Esophagus squamous epithelium (tissue), 4 donors: ENCODE data around the gene SVOPL.

Experiments used
- POLR2A ChIP-seq, 4 donors: fragments of 450-650 bp; IDR thresholded peaks; one replicate each; pipeline ENCODE4 v1.6.1; 2017; ENCODE audit warnings: antibody characterized with exemption in 4 of 4, mild to moderate bottlenecking in 4 of 4, moderate library complexity in 3 of 4
- TF ChIP-seq, protein P1 (sequence below), 6 experiments: fragments of 450-650 bp in 4 of 6; fragments of 200-600 bp in 2 of 6; sonication (generic) in 2 of 6; IDR thresholded peaks; one replicate each; pipeline ENCODE4 v1.5.1; 2016 to 2019; ENCODE audit warnings: antibody characterized with exemption in 6 of 6, mild to moderate bottlenecking in 4 of 6, moderate library complexity in 4 of 6

DNA sequence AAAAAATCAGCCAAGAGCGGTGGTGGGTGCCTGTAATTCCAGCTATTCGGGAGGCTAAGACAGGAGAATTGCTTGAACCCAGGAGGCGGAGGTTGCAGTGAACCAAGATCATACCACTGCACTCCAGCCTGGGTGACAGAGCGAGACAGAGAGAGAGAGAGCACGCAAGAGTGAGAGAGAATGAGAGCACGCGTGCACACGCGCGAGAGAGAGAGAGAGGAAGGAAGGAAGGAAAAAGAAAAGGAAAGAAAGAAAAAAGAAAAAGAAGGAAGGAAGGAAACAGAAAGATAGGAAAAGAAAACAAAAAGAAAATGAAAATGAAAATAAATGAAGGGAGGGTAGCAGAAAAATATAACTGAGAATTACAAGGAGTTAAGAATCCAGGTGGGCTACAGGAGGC lies 82.7 kb downstream of the SVOPL start:
- TF ChIP-seq, protein P1, sequence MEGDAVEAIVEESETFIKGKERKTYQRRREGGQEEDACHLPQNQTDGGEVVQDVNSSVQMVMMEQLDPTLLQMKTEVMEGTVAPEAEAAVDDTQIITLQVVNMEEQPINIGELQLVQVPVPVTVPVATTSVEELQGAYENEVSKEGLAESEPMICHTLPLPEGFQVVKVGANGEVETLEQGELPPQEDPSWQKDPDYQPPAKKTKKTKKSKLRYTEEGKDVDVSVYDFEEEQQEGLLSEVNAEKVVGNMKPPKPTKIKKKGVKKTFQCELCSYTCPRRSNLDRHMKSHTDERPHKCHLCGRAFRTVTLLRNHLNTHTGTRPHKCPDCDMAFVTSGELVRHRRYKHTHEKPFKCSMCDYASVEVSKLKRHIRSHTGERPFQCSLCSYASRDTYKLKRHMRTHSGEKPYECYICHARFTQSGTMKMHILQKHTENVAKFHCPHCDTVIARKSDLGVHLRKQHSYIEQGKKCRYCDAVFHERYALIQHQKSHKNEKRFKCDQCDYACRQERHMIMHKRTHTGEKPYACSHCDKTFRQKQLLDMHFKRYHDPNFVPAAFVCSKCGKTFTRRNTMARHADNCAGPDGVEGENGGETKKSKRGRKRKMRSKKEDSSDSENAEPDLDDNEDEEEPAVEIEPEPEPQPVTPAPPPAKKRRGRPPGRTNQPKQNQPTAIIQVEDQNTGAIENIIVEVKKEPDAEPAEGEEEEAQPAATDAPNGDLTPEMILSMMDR (IDR thresholded peaks at IDR 0.05), result no peak
- no peak for TF ChIP-seq POLR2A (IDR thresholded peaks at IDR 0.05)
